AG08396 (cell line): ENCODE measurements around the gene CDK5R1.

ENCODE experiments used
- DNase-seq: peaks from one replicate; pipeline ENCODE4 v3.0.0; 2012; ENCODE audit warnings: low spot score, mixed read lengths

The CDK5R1 gene

DNA sequence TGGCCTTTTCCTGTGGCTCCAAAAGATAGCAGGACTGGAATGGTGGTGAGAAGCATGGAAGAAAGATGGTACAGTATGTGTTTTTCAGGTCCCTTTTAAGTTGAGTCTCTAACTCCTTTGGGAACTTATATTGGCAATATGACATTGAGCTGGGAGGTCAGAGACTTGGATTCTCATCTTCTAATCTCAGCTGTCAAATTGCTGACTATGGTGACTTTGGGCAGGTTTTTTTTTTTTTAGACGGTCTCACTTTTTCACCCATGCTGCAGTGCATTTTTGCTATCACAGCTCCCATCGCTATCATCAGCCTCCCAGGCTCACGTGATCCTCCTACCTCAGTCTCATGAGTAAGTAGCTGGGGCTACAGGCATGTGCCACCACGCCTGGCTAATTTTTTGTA is 15.1 kb upstream of the CDK5R1 start:
- no peak for DNase-seq

DNA sequence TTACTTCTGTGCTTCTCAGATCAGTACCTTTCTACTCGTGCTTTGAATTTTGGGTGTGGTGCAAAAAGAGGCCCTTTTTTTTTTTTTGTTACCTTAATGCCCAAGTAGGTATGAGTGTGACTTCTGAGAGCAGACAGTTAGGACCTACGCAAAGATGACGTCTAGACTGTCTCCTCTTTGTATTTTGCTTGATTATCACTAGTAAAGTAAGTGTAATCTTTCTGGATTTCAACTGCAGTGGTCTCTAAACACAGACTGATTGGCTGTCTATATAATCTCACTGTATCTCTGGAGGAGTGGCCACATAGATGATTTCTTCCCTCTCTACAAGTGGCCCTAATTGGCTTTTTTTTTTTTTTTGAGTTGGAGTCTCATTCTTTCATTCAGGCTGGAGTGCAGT is 11.5 kb upstream of the CDK5R1 start:
- no peak for DNase-seq

DNA sequence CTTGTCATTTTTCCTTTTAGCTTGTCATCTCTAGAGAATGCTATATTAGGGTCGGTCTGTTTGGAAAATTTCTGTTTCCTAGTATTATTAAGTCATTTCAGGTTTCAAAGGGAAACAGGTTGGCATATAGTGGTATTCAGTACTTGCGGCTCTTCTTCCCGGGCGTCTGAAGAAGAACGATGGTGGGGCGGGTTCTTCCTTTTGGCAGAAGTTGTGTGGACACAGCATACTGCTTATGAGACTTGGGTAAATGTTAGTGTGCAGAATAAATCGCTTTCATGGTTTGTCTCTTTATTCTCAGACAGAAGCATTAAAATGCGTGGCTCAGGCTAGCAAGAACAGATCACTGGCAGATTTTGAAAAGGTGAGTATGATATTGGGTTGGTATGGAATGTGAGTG is 9.6 kb upstream of the CDK5R1 start:
- no peak for DNase-seq

DNA sequence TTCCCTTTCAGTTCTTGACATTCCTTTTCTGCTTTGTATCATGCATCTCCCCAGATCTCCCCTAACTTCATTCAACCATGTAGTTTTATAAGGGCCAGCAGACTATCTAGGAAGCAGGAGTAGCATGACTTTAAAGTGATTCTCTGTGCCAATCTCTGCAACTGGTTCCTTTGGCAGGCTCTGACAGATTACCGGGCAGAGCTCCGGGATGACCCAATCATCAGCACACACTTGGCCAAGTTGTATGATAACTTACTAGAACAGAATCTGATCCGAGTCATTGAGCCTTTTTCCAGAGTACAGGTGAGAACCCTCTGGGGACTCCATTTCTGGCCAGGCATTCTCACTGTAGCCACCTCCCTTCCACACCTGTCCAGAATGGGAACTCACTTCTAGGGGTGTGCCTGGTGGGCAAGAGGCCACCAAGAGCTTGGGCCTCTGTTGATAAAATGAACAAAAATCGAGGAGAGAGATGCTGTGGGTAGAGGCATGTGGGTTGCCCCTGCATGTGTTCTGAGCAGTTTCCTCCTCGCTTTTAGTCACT is 7.6 kb upstream of the CDK5R1 start:
- no peak for DNase-seq

DNA sequence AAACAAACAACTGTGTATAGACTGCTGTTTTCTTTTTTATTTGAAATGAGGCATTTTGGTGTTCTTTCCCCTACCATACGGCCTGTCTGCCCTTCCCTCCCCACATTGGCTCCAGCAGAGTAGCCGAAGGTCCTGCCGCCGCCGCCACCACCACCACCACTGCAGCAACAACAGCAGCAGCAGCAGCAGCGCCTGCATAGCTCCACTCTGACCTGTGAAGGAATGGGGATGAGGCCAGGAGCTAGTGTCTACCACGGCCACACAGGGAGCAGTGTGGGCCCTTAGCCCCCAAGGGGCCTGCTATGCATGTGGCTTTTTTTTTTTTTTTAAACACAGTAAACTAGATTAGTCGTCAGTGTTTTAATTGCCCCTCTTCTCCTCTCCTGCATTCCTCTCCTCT is 5.6 kb upstream of the CDK5R1 start:
- no peak for DNase-seq

DNA sequence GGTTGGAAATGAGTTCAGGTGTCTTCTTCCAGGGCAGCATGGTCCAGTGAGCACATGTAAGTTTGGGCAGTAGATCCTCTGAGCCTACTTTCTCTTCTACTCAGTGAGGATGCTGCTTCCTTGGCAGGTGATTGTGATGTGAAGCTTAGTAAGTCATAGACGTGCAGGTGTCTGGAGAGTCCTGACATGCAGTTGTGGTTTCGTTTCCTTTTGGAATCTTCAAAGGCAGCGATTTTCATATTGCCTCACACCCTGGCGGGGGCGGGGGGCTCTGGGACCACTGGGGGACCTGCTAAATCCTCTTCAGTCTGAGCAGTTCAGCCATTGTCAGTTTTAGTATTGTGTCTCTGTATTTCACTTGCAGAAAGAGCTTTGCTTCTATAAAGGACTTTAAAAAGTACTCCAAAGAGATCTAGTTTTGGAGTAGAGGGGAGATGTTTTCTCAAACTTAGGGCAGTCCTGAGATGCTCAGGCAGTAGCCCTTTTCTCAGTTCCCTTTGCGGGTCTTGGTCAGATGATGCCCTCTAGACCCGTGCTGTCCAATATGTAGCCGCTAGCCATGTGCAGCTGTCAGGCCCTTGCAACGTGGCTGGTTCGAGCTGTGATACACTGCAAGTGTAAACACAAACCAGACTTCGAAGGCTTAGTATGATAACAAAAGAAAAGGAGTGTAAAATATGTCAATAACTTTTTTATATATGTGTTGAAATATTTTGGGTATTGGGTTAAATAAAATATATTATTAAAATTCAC is 4.0 kb upstream of the CDK5R1 start:
- no peak for DNase-seq

DNA sequence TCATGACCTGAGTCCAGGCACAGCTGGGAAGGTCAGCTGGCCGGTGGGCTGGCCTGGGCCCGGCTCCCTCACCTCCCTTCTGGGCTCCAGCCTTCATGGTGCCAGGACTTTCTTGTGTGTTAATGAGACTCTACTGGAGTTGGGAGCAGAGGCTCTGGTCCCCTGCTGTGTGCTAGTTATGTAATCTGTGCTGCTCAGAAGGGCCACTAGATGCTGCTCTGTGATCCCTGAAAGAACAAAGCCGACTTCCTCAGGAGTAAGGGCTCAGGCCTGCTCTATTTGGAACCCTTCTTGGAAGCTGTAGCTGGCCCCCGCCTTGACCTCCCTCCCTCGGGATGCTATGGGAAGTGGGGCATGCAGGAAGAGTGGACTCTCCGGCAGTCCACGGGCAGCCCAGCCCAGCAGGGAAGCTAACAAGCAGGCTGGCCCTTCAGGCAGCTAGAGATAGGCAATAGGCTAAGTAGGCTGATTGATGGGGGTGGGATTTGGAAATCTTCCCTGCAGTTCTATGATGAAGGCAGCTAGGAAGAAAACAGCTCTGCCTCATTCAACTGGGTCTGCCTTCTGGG is 3.3 kb upstream of the CDK5R1 start:
- DNase-seq: peak; percentile 66

DNA sequence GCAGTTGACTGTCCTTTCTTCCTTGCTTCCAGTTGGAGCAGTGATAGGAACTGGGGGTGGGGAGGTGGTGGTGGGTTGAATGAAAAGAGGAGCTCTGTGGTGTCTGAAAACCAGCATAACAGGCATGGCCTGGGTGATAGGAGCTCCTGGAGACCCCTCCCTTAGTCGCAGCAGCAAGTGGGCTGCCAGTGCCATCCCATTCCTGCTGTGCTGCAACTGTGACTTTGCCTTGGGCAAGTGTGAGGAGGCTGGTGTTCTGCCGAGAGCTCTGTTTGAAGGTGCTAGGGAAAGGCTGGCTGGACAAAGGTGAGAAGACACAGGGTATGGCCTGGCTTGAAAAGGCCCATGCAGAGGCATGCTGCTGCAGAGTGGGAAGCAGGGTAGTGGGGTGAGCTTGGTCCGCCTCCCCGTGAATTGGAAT is 2.7 kb upstream of the CDK5R1 start:
- no peak for DNase-seq

DNA sequence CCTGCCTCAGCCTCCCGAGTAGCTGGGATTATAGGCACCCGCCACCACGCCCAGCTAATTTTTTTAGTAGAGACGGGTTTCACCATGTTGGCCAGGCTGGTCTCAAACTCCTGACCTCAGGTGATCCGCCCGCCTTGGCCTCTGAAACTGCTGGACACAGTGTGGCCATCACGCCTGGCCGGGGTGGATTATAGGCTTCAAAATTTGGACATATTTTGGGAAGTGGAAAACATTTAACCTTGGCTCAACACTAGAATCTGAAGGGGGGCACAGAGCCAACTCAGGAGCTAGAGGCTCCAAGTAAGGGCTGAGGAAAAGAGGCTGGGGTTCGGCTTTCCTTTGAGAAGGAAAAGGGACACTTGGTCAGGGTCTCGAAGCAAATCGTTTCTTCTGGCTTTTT is 2.2 kb upstream of the CDK5R1 start:
- no peak for DNase-seq

DNA sequence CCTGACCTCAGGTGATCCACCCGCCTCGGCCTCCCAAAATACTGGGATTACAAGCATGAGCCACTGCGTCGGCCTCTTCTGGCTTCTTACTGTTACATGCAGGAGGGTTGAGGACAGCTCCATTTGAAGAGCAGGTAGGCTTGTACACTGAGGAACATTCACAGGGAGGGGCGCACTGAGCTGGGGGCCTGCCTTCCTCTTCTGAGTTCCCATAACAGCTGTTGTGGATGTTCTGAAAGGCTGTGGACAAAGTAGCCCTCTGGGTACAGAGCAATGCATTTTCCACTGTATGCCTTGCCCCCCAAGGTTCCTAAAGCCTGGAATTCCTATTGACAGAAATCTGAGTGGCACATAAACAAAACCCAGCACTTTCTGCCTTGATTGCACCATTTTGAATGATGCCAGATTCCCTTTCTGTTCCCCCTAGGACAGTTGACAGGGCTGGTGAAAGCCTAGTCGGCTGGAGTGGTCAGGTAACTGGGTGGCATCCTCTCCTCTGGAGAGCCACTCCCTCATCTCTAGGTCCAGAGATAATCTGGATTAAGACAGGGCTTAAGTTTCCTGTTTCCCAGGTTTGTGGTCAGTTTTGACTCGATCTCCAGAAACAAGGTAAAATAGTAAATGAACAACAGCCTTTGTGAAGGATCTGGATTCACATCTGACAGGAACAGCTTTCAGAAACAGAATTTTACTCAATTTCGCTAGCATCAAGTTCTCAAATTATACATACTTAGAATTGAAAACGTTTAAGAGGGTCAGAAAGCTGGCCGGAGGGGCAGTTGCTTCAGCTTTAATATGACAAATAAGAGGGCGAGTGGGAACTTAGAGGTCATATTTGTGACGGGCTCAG is 1.3 kb upstream of the CDK5R1 start:
- no peak for DNase-seq

DNA sequence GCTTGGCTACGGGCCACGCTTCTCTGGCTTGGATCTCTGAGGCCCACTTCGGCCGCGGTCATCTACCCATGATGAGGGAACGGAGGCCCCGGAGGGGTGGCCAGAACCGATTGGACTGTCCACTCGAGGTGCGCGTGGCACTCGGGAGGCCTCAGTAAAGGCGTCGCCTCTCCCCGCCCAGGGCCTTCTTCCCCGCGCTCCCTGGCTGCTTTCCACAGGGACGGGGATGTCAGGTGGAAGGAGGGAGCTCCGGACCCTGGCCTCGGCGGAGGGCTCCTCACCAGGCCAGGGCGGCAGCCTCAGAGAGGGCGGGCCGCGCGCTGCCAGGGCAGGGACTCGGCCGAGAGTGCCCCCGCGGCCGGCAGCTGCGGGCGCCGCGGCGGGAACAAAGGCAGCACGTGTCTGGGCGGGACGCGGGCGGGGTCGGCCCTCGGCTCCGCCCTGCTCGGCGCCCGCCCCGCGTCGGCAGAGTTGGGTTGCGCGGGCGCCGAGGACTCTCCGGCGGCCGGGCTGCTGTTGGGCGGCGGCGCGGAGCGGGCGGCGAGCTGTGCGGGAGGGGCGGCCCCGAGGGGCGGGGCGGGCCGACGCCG is 587 bp upstream of the CDK5R1 start:
- peak; percentile 94 for DNase-seq

DNA sequence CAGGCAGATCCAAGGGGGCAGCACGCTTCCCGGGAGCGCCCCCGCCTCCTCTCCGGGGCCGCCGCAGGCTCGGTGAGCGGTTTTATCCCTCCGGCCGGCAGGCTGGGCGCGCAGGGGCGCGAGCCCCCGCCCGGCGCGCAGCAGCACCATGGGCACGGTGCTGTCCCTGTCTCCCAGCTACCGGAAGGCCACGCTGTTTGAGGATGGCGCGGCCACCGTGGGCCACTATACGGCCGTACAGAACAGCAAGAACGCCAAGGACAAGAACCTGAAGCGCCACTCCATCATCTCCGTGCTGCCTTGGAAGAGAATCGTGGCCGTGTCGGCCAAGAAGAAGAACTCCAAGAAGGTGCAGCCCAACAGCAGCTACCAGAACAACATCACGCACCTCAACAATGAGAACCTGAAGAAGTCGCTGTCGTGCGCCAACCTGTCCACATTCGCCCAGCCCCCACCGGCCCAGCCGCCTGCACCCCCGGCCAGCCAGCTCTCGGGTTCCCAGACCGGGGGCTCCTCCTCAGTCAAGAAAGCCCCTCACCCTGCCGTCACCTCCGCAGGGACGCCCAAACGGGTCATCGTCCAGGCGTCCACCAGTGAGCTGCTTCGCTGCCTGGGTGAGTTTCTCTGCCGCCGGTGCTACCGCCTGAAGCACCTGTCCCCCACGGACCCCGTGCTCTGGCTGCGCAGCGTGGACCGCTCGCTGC is 832 bp downstream of the CDK5R1 start:
- peak; percentile 44 for DNase-seq

DNA sequence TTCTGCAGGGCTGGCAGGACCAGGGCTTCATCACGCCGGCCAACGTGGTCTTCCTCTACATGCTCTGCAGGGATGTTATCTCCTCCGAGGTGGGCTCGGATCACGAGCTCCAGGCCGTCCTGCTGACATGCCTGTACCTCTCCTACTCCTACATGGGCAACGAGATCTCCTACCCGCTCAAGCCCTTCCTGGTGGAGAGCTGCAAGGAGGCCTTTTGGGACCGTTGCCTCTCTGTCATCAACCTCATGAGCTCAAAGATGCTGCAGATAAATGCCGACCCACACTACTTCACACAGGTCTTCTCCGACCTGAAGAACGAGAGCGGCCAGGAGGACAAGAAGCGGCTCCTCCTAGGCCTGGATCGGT is 1.4 kb downstream of the CDK5R1 start:
- DNase-seq: no peak

DNA sequence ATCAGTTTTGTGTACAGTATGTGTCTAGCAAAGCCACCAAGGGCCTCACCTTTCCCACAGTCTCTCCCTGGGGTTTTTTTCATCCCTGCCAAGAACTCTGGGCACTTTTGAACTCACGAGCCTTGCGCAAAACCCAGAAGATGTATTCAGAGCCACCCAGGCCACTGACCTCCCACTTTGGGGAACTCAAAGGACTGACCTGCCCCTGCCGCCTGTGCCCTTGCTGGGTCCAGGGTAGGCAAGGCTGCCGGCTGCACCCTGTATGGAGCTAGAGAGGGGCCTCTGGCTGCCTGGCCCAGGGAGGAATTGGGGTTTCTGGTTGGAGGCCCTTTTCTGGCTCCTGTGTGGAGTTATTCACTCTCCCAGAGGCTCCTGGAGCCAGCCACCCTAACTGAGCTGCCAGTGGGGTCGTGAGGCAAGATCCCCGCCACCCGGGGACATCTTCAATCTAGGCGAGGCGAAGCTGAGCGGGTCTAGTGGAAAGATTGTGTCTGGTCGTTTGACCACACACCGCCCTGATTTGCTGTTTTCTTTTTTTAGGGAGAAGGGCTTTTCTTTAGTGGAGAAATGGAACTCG is 1.9 kb downstream of the CDK5R1 start:
- DNase-seq: no peak

DNA sequence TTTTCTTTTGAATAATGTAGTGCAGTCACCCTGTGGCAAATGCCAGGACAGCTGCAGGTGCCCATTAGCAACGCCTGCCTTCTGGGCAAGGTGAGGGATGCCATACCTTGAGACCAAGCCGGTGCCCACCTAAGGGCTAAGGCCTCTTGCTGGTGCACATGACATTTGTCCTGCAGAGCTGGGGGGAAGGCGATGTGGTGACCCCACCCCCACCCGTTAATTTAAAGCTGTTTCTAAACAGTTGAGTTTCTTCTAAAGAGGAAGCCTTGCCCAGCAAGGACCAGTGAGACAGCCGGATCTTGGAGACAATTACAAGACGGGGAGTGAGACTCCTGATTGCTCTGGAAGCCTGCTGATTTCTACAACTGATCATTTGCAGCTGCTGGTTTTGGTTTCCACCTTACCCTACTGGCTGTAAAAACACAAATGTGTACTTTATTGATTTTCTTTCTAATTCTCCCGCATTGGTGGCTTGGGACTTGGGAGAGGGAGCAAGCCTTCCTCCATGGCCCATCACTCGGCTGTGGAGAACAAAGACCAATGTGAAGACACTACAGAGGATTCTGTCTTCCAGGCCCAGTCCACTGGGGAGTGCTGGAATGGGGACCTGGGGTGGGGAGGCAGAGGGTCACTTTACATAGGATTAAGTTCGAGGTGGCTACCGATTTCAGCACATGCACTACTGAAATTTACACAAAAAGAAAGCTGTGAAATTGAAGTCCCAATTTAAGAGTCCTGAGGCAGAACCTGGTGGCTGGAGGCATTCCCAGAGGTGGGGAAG is 2.7 kb downstream of the CDK5R1 start:
- no peak for DNase-seq

DNA sequence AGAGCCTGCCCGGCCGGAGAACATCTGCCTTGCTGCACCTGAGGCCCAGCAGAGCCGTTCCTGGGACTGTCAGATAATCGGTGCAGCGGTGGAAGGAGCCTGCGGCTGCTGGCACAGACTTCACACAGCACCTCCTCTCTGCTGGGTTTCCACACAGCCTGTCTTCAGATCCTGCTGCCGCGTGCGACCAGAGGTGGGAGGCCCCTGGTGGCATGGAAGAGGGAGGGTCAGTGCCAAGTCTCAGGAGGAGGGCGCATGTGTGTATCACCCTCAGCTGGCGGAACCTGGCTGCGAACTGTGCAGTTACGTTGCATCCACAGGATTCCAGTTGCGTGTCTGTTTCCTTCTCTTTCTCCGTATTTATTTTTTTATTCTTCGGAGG is 3.3 kb downstream of the CDK5R1 start:
- DNase-seq: no peak

DNA sequence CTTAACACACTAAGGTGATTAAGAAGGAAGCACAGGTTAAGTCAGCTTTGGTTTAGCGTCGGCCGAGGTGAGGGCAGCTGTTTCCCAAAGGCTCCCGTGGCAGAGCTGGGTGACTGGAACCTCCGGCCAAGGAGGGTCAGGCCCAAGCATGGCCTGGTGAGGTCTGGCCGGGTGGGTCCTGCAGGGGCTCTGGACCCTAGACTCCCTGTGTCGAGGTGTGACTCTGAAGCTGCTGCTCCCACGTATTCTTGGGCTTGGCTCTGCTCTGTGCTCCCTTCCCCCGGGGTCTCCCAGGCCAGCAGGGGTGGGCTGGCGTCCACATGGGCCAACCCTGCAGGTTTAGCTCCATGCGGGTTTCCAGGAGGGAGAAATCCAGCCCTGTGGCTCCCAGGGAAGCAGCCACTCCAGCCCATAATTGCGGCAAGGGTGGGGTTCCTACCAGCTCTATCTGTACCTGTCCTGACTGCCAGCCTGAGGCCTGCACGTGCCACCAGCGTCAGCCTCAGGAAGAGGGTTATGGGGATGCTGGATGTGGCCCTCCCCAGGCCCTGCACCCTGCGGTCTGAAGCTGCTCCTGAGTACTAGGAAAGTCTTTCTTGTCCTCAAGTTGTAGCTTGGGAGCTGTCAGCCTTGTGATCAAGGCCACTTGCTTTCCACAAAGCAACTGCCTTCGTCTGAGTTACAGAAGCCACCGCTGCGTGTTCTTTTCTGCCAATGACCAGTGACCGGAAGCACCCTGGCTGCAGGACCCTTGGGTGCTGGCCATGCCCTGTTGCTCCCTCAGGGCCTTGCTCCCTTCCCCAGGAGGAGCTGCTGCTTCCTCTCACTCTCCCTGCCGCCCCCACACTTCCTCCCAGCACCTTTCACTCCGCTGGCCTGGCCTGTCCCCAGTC is 4.8 kb downstream of the CDK5R1 start:
- no peak for DNase-seq

DNA sequence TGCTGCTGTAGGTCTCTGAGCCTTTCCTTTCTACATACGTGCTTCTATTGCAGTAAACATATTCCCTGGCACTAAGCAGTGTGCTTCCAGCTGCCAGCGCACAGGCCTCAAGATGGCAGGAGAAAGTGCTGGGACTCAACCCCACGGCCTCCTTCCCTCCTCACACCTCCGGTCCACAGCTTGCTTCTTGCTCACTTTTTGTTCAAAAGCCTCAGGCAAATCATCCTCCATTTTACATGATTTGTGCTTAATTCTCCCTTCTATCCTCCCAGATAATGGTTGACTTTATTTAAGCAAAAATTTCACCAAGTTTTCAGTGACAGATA is 5.4 kb downstream of the CDK5R1 start:
- DNase-seq: no peak

DNA sequence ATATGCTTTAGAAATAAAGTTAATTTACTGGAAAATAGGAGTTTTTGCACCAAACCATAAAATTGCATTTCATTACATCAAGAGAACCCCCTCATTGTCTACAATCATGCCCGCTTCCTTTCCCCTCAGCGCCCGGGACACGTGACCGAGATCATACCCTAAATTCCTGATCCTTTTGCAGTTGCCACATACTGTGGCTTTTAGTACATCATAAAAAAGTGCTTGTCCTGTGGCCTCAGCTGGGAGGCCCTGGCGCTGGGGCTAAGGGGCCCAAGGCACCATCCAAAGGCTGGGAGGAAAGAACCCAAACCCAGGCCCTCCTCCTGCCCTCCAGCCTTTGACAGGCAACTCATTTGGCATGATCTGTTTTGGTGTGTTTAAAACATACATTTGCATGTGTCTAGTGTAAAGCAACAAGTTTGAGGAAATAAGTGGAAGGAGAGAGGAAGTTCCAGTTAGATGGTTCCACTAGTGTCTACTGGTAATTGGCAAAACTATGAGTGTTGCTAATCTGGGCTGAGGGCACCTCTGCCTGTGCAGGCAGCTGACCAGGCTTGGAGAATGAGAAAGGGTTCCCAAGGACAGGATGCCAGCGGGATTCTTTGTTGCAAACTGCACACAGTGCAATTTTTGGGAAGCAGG is 6.0 kb downstream of the CDK5R1 start:
- DNase-seq: no peak
